HCT116 (cell line): ENCODE results near the gene ZFP92. TPM values are rescaled to one million over a fixed set of nuclear protein-coding genes. Genes with fewer than 3 reads are reported as not detected.

Experiments used
- ATAC-seq: fragments of 200-7000 bp; cut with Tn5 transposase; 2 replicates; pipeline ENCODE4 v1.9.1; 2020; ENCODE audit warnings: mild to moderate bottlenecking, moderate library complexity
- BruUV-seq: library from RNA; stranded (reverse); fragments of 400-500 nt; replicated peaks from 2 replicates; lab custom pipeline; 2021; lab: Mats Ljungman, UMichigan
- CTCF ChIA-PET: fragments of 300-600 bp; sonication (Branson Sonifier 250); formaldehyde crosslinking; loops from one replicate; lab custom pipeline; 2021; ENCODE audit warnings: antibody characterized with exemption; lab: Charles Lee
- POLR2A ChIA-PET: fragments of 300-600, 350-600 bp; sonication (Branson Sonifier 250); formaldehyde crosslinking; loops from one replicate; lab custom pipeline; 2021; ENCODE audit warnings: antibody characterized with exemption; lab: Charles Lee
- RAD21 ChIA-PET, 2 experiments: fragments of 300-600 bp; sonication (Branson Sonifier 250); formaldehyde crosslinking; loops; one replicate each; lab custom pipeline; 2023; ENCODE audit warnings: low total read pairs in 2 of 2; ENCODE audit not compliant: uncharacterized antibody in 2 of 2, unreplicated experiment in 2 of 2, low non-redundant PET in 1 of 2; lab: Charles Lee
- DNase-seq: peaks from one replicate; pipeline ENCODE4 v3.0.0-alpha.2; 2010; ENCODE audit warnings: low read depth, low spot score
- H2AFZ ChIP-seq: fragments of 200-600 bp; shearing (Covaris generic), sonication (generic); 2 replicates; pipeline ENCODE4 v1.6.1; 2017; ENCODE audit warnings: low read depth, mixed run types, mixed read lengths, antibody characterized with exemption, low read length; ENCODE audit not compliant: poor library complexity, severe bottlenecking
- H3K27ac ChIP-seq: 2 replicates; pipeline ENCODE4 v1.5.1; 2012; ENCODE audit warnings: low read depth, low read length
- H3K27me3 ChIP-seq: fragments of 200-600 bp; sonication (generic); 2 replicates; pipeline ENCODE4 v1.6.1; 2016; ENCODE audit warnings: mixed run types, low read length, mixed read lengths; ENCODE audit not compliant: insufficient read depth
- H3K36me3 ChIP-seq, 2 experiments: fragments of 200-500 bp in 1 of 2; fragments of 200-600 bp in 1 of 2; sonication (Bioruptor generic) in 1 of 2; sonication (generic) in 1 of 2; 2 replicates each; pipeline versions ENCODE4 v1.5.1 to v1.6.1; 2014 to 2016; ENCODE audit warnings: low read length in 2 of 2, inconsistent platforms in 1 of 2, mixed read lengths in 1 of 2, mixed run types in 1 of 2; ENCODE audit not compliant: insufficient read depth in 2 of 2, control insufficient read depth in 1 of 2
- H3K4me1 ChIP-seq, 2 experiments: fragments of 200-600 bp in 1 of 2; sonication (generic) in 1 of 2; 2 replicates each; pipeline versions ENCODE4 v1.5.1 to v1.6.1; 2012 to 2017; ENCODE audit warnings: low read length in 2 of 2, inconsistent platforms in 1 of 2, mild to moderate bottlenecking in 1 of 2, mixed read lengths in 1 of 2, mixed run types in 1 of 2, moderate library complexity in 1 of 2; ENCODE audit not compliant: insufficient read depth in 2 of 2, control insufficient read depth in 1 of 2
- H3K4me2 ChIP-seq: fragments of 200-600 bp; sonication (generic); 2 replicates; pipeline ENCODE4 v1.6.1; 2017; ENCODE audit warnings: mixed run types, low read length, mixed read lengths
- H3K4me3 ChIP-seq, 2 experiments: fragments of 200-600 bp in 1 of 2; sonication (generic) in 1 of 2; replicated peaks in 1 of 2; 2 replicates each; pipeline ENCODE4 v1.5.1; 2011 to 2016; ENCODE audit warnings: low read length in 2 of 2, control low read depth in 1 of 2, low read depth in 1 of 2, mild to moderate bottlenecking in 1 of 2, mixed read lengths in 1 of 2, mixed run types in 1 of 2
- H3K79me2 ChIP-seq: fragments of 200-600 bp; sonication (generic); 2 replicates; pipeline ENCODE4 v1.6.1; 2017; ENCODE audit warnings: mild to moderate bottlenecking, mixed run types, low read length, moderate library complexity, mixed read lengths; ENCODE audit not compliant: insufficient read depth
- H3K9ac ChIP-seq: fragments of 200-600 bp; sonication (generic); 2 replicates; pipeline ENCODE4 v1.6.1; 2016; ENCODE audit warnings: low read length, mixed read lengths
- H3K9me2 ChIP-seq: fragments of 200-600 bp; sonication (generic), shearing (Covaris generic); 2 replicates; pipeline ENCODE4 v1.6.1; 2017; ENCODE audit warnings: mixed run types, mild to moderate bottlenecking, moderate library complexity; ENCODE audit not compliant: insufficient read depth
- H3K9me3 ChIP-seq, 2 experiments: fragments of 200-500 bp in 1 of 2; fragments of 200-600 bp in 1 of 2; sonication (Bioruptor generic) in 1 of 2; sonication (generic) in 1 of 2; 2 replicates each; pipeline ENCODE4 v1.6.1; 2014 to 2017; ENCODE audit warnings: low read length in 2 of 2, mixed read lengths in 2 of 2, inconsistent platforms in 1 of 2, low read depth in 1 of 2, mild to moderate bottlenecking in 1 of 2, mixed run types in 1 of 2, moderate library complexity in 1 of 2; ENCODE audit not compliant: control insufficient read depth in 1 of 2, insufficient read depth in 1 of 2
- H4K20me1 ChIP-seq: fragments of 200-600 bp; sonication (generic), shearing (Covaris generic); 2 replicates; pipeline ENCODE4 v1.6.1; 2017; ENCODE audit warnings: mixed run types, mild to moderate bottlenecking, moderate library complexity; ENCODE audit not compliant: insufficient read depth
- CBX3 ChIP-seq: IDR thresholded peaks from 2 replicates; pipeline ENCODE4 v1.6.1; 2012; ENCODE audit warnings: low read depth
- EGR1 ChIP-seq: IDR thresholded peaks from 2 replicates; pipeline ENCODE4 v1.6.1; 2012; ENCODE audit warnings: low read depth
- EZH2 ChIP-seq: fragments of 200-600 bp; sonication (generic); IDR thresholded peaks from 2 replicates; pipeline ENCODE4 v1.6.1; 2017; ENCODE audit warnings: antibody characterized with exemption, mixed run types
- EZH2phosphoT487 ChIP-seq: fragments of 200-600 bp; IDR thresholded peaks from 2 replicates; pipeline ENCODE4 v1.6.1; 2018; ENCODE audit warnings: antibody characterized with exemption, borderline replicate concordance
- FOSL1 ChIP-seq: IDR thresholded peaks from 2 replicates; pipeline ENCODE4 v1.6.1; 2012; ENCODE audit warnings: low read depth
- POLR2A ChIP-seq: IDR thresholded peaks from 2 replicates; pipeline ENCODE4 v1.7.0; 2011; ENCODE audit warnings: borderline replicate concordance; ENCODE audit not compliant: insufficient read depth, insufficient read length; ENCODE audit errors: extremely low read depth
- POLR2AphosphoS5 ChIP-seq: IDR thresholded peaks from 2 replicates; pipeline ENCODE4 v1.6.1; 2011; ENCODE audit warnings: mild to moderate bottlenecking, low read depth, low read length, moderate library complexity
- RAD21 ChIP-seq: IDR thresholded peaks from 2 replicates; pipeline ENCODE4 v1.6.1; 2012; ENCODE audit warnings: low read depth, mild to moderate bottlenecking
- SIN3A ChIP-seq: IDR thresholded peaks from 2 replicates; pipeline ENCODE4 v1.6.1; 2012; ENCODE audit warnings: low read depth
- YY1 ChIP-seq: IDR thresholded peaks from 2 replicates; pipeline ENCODE4 v1.6.1; 2011; ENCODE audit warnings: low read length, low read depth, moderate library complexity, mild to moderate bottlenecking; ENCODE audit not compliant: insufficient replicate concordance; ENCODE audit errors: extremely low read depth
- ZFX ChIP-seq: fragments of 450-650 bp; IDR thresholded peaks from 2 replicates; pipeline ENCODE4 v1.6.1; 2017
- ZNF274 ChIP-seq: fragments of 200-500 bp; sonication (Bioruptor generic); IDR thresholded peaks from 2 replicates; pipeline ENCODE4 v1.6.1; 2014; ENCODE audit warnings: mild to moderate bottlenecking, low read depth, low read length, inconsistent platforms
- intact Hi-C: fragments of 100-400 bp; cut with micrococcal nuclease; formaldehyde crosslinking; loops from 2 replicates; pipeline ENCODE4 v1.10.0; 2022
- total RNA-seq: library from RNA; stranded (reverse); gene quantifications from one replicate; pipeline ENCODE4 v1.2.1, GENCODE V29; 2021; ENCODE audit not compliant: unreplicated experiment
- TF ChIP-seq, protein P1 (sequence below): IDR thresholded peaks from 2 replicates; pipeline ENCODE4 v1.6.1; 2012; ENCODE audit warnings: low read depth
- TF ChIP-seq, protein P2 (sequence below), 3 experiments: fragments of 200-600 bp in 1 of 3; sonication (generic) in 1 of 3; IDR thresholded peaks in 2 of 3; conservative IDR thresholded peaks in 1 of 3; 2 replicates each; pipeline ENCODE4 v1.5.1; 2012 to 2017; ENCODE audit warnings: low read depth in 2 of 3, low read length in 2 of 3, antibody characterized with exemption in 1 of 3, borderline replicate concordance in 1 of 3, control low read depth in 1 of 3, mild to moderate bottlenecking in 1 of 3, mixed read lengths in 1 of 3, mixed run types in 1 of 3, moderate library complexity in 1 of 3; ENCODE audit not compliant: insufficient read depth in 1 of 3
- TF ChIP-seq, protein P3 (sequence below): IDR thresholded peaks from 2 replicates; pipeline ENCODE4 v1.6.1; 2012

The ZFP92 gene
- total RNA-seq, 1 experiment from 2014 or later, result not detected

DNA sequence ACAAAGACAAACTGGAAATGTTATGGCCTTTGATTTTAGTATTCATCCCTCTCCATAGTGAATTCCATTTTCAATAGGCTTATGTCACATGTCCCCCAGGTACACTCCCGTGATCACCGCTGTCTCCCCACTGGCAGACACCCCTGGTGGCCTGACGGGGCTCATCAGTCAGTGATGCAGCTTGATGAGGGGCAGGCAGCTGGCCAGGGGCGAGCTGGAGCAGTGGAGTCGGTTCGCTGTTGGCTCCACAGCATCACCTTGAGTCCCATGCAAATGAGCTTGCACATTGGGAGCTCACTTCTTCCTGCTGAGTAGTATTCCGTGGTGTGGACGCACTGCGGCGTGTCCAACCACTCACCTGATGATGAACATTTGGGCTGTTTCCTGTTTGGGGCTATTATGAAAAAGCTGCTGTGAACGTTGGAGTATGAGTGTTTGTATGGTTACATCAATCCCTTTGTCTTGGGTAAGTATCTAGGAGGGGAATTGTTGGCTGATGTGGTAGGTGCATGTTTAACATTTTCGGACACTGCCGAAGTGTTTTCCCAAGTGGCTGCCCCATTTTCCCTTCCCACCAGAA, 29.4 kb downstream of the ZFP92 start:
- intact Hi-C loops, result no loop called here

More for the DNA sequence above, 29.4 kb downstream of the ZFP92 start:
- H3K27me3 ChIP-seq, result no peaks in the 10 kb centered on the region
- H3K4me2 ChIP-seq, result no peak overlapping the region
- DNase-seq, result no peak
- BruUV-seq, result no TSS peak
- POLR2A ChIA-PET, result no interaction called here
- no peak overlapping the region for H3K27ac ChIP-seq
- CTCF ChIA-PET, result no interaction called here
- peaks cover 0 to 7% of the 10 kb centered on the region in 2 experiments; a peak in 1 of 4 replicates for H3K4me1 ChIP-seq
- RAD21 ChIA-PET, result no interaction called here
- H2AFZ ChIP-seq, result no peak overlapping the region
- H3K4me3 ChIP-seq, result no peak overlapping the region
- H4K20me1 ChIP-seq, result no peaks in the 10 kb centered on the region
- no peaks in the 10 kb centered on the region for H3K9me2 ChIP-seq
- H3K79me2 ChIP-seq, result no peaks in the 10 kb centered on the region
- TF ChIP-seq, protein P1, sequence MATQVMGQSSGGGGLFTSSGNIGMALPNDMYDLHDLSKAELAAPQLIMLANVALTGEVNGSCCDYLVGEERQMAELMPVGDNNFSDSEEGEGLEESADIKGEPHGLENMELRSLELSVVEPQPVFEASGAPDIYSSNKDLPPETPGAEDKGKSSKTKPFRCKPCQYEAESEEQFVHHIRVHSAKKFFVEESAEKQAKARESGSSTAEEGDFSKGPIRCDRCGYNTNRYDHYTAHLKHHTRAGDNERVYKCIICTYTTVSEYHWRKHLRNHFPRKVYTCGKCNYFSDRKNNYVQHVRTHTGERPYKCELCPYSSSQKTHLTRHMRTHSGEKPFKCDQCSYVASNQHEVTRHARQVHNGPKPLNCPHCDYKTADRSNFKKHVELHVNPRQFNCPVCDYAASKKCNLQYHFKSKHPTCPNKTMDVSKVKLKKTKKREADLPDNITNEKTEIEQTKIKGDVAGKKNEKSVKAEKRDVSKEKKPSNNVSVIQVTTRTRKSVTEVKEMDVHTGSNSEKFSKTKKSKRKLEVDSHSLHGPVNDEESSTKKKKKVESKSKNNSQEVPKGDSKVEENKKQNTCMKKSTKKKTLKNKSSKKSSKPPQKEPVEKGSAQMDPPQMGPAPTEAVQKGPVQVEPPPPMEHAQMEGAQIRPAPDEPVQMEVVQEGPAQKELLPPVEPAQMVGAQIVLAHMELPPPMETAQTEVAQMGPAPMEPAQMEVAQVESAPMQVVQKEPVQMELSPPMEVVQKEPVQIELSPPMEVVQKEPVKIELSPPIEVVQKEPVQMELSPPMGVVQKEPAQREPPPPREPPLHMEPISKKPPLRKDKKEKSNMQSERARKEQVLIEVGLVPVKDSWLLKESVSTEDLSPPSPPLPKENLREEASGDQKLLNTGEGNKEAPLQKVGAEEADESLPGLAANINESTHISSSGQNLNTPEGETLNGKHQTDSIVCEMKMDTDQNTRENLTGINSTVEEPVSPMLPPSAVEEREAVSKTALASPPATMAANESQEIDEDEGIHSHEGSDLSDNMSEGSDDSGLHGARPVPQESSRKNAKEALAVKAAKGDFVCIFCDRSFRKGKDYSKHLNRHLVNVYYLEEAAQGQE, result no peak
- TF ChIP-seq SIN3A, result no peak
- no peak for TF ChIP-seq CBX3
- TF ChIP-seq EZH2, result no peak
- no peak for TF ChIP-seq ZFX
- no peak for TF ChIP-seq FOSL1
- TF ChIP-seq, protein P2, sequence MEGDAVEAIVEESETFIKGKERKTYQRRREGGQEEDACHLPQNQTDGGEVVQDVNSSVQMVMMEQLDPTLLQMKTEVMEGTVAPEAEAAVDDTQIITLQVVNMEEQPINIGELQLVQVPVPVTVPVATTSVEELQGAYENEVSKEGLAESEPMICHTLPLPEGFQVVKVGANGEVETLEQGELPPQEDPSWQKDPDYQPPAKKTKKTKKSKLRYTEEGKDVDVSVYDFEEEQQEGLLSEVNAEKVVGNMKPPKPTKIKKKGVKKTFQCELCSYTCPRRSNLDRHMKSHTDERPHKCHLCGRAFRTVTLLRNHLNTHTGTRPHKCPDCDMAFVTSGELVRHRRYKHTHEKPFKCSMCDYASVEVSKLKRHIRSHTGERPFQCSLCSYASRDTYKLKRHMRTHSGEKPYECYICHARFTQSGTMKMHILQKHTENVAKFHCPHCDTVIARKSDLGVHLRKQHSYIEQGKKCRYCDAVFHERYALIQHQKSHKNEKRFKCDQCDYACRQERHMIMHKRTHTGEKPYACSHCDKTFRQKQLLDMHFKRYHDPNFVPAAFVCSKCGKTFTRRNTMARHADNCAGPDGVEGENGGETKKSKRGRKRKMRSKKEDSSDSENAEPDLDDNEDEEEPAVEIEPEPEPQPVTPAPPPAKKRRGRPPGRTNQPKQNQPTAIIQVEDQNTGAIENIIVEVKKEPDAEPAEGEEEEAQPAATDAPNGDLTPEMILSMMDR (IDR thresholded peaks at IDR 0.05 in 2 of 3, conservative IDR thresholded peaks at IDR 0.05 in 1 of 3; ENCODE audit: borderline replicate concordance in 1 of 3, insufficient read depth in 1 of 3, low read depth in 2 of 3, low read length in 2 of 3), result no peak
- TF ChIP-seq POLR2AphosphoS5, result no peak
- TF ChIP-seq RAD21, result no peak
- TF ChIP-seq POLR2A, result no peak
- TF ChIP-seq, protein P3, sequence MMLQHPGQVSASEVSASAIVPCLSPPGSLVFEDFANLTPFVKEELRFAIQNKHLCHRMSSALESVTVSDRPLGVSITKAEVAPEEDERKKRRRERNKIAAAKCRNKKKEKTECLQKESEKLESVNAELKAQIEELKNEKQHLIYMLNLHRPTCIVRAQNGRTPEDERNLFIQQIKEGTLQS, result no peak
- TF ChIP-seq ZNF274, result no peak
- TF ChIP-seq EZH2phosphoT487, result no peak
- no peak for TF ChIP-seq EGR1
- TF ChIP-seq YY1, result no peak
- no peak for ATAC-seq
- H3K36me3 ChIP-seq, result no peaks in the 10 kb centered on the region
- no peaks in the 10 kb centered on the region for H3K9me3 ChIP-seq
- H3K9ac ChIP-seq, result no peak overlapping the region
